NB4 (cell line): Measurements from ENCODE around the gene RGS7BP.

Source experiments
- CTCF ChIP-seq: IDR thresholded peaks from one replicate; pipeline ENCODE4 v1.5.1; 2012; ENCODE audit warnings: low read depth, low read length
- MAX ChIP-seq: IDR thresholded peaks from 2 replicates; pipeline ENCODE4 v1.6.1; 2011; ENCODE audit warnings: low read depth, low read length

GRCh38 chr5:64518793-64519192 is 13.0 kb downstream of the RGS7BP start:
- TF ChIP-seq CTCF (no peak), MAX (no peak)
